Muscle of arm (tissue), 12 donors: ENCODE results near the gene RAB1A. TPM values are rescaled to one million over a fixed set of nuclear protein-coding genes. Genes with fewer than 3 reads are reported as not detected.
"Not testable (repeated sequence)": the region's sequence is repeated elsewhere in the genome, so short reads cannot be mapped to it uniquely, and the experiment has no call there.

ENCODE experiments used
- DNase-seq: peaks from one replicate; pipeline ENCODE4 v3.0.0-alpha.2; 2013
- polyA plus RNA-seq, 12 donors: library from polyadenylated mRNA; unstranded; fragments of 120-200 nt; gene quantifications; one replicate each; pipeline ENCODE4 v1.2.1, GENCODE V29; 2013; ENCODE audit not compliant: insufficient read length in 12 of 12

RAB1A gene
- polyA plus RNA-seq, 12 donors = 113 to 183 (median 140) TPM; not detected in 1

GRCh38 chr2:65144571-65144970 is 14.7 kb upstream of the RAB1A start:
- no peak for DNase-seq

- no peak for DNase-seq
These were observed 12.6 kb upstream of the RAB1A start for GRCh38 chr2:65142515-65142914.

GRCh38 chr2:65137197-65137775 is 7.4 kb upstream of the RAB1A start:
- DNase-seq = no peak

GRCh38 chr2:65136253-65136652 is 6.3 kb upstream of the RAB1A start:
- no peak for DNase-seq

- DNase-seq = no peak
These were observed 4.3 kb upstream of the RAB1A start for GRCh38 chr2:65134158-65134557.

GRCh38 chr2:65133626-65134025 is 3.7 kb upstream of the RAB1A start:
- no peak for DNase-seq

GRCh38 chr2:65132930-65133329 is 3.0 kb upstream of the RAB1A start:
- DNase-seq = not testable (repeated sequence)

GRCh38 chr2:65130664-65131175 is 814 bp upstream of the RAB1A start:
- peak; percentile 74 for DNase-seq

- no peak for DNase-seq
These were observed 550 bp downstream of the RAB1A start for GRCh38 chr2:65129286-65129825.

GRCh38 chr2:65128297-65129190 is 1.4 kb downstream of the RAB1A start:
- peak; percentile 34 for DNase-seq

GRCh38 chr2:65125457-65125856 is 4.4 kb downstream of the RAB1A start:
- not testable (repeated sequence) for DNase-seq

- DNase-seq = no peak
These were observed 7.6 kb downstream of the RAB1A start for GRCh38 chr2:65122313-65122712.

- no peak for DNase-seq
These were observed 8.8 kb downstream of the RAB1A start for GRCh38 chr2:65120990-65121693.

- DNase-seq = no peak
These were observed 13.3 kb downstream of the RAB1A start for GRCh38 chr2:65116645-65117044.

- no peak for DNase-seq
These were observed 15.0 kb downstream of the RAB1A start for GRCh38 chr2:65114921-65115320.

- no peak for DNase-seq
These were observed 16.1 kb downstream of the RAB1A start for GRCh38 chr2:65113816-65114215.

- DNase-seq = no peak
These were observed 16.7 kb downstream of the RAB1A start for GRCh38 chr2:65113229-65113628.

- no peak for DNase-seq
These were observed 17.3 kb downstream of the RAB1A start for GRCh38 chr2:65112633-65113032.

GRCh38 chr2:65108780-65109179 is 21.1 kb downstream of the RAB1A start:
- no peak for DNase-seq

- DNase-seq = no peak
These were observed 22.4 kb downstream of the RAB1A start for GRCh38 chr2:65107530-65107929.

- DNase-seq = no peak
These were observed 26.7 kb downstream of the RAB1A start for GRCh38 chr2:65103013-65103715.

- DNase-seq = no peak
These were observed 28.8 kb downstream of the RAB1A start for GRCh38 chr2:65101071-65101470.
